K562 (cell line): ENCODE data around the gene MFAP1. TPM values are rescaled to one million over a fixed set of nuclear protein-coding genes. Genes with fewer than 3 reads are reported as not detected.

Experiments
- ATF7 ChIP-seq: fragments of 450-650 bp; IDR thresholded peaks from 2 replicates; pipeline ENCODE4 v1.7.1; 2014; ENCODE audit warnings: mild to moderate bottlenecking, moderate library complexity
- CBX5 ChIP-seq: IDR thresholded peaks from 2 replicates; pipeline ENCODE4 v1.6.1; 2014; ENCODE audit warnings: low read depth, borderline replicate concordance
- DEAF1 ChIP-seq: fragments of 450-650 bp; formaldehyde crosslinking; IDR thresholded peaks from 2 replicates; pipeline ENCODE4 v1.4.0; 2020; ENCODE audit warnings: mild to moderate bottlenecking, moderate library complexity
- ILF3 ChIP-seq: fragments of 450-650 bp; IDR thresholded peaks from 2 replicates; pipeline ENCODE4 v1.6.1; 2018; ENCODE audit warnings: antibody characterized with exemption, mild to moderate bottlenecking, moderate library complexity, borderline replicate concordance
- LARP7 ChIP-seq: fragments of 450-650 bp; IDR thresholded peaks from 2 replicates; pipeline ENCODE4 v1.6.1; 2016
- NCOA1 ChIP-seq: fragments of 450-650 bp; IDR thresholded peaks from 2 replicates; pipeline ENCODE4 v1.6.1; 2016; ENCODE audit warnings: low read depth
- RREB1 ChIP-seq: fragments of 250-450 bp; sonication (Bioruptor Pico); IDR thresholded peaks from 2 replicates; pipeline ENCODE4 v1.4.0; 2020
- ZFP36 ChIP-seq: fragments of 150-350 bp; IDR thresholded peaks from 2 replicates; pipeline ENCODE4 v1.6.1; 2018; ENCODE audit warnings: low read length, low read depth; ENCODE audit not compliant: partially characterized antibody
- ZNF445 ChIP-seq: fragments of 250-450 bp; sonication (Bioruptor Pico); IDR thresholded peaks from 2 replicates; pipeline ENCODE4 v1.4.0; 2020; ENCODE audit warnings: low read depth, mild to moderate bottlenecking, moderate library complexity
- ZNF518B ChIP-seq: fragments of 250-450 bp; sonication (Bioruptor Pico); IDR thresholded peaks from 2 replicates; pipeline ENCODE4 v1.5.0; 2021; ENCODE audit warnings: mild to moderate bottlenecking, moderate library complexity
- ZNF695 ChIP-seq: fragments of 450-650 bp; formaldehyde crosslinking; IDR thresholded peaks from 2 replicates; pipeline ENCODE4 v1.4.0; 2020; ENCODE audit warnings: mild to moderate bottlenecking, moderate library complexity
- polyA plus RNA-seq, 8 experiments: library from polyadenylated mRNA; depleted of rRNA in 4 of 8; stranded (reverse) in 5 of 8; unstranded in 3 of 8; fragments of >200 nt; fragmentation: Nextera tagmentation in 2 of 8; fragmentation: Illumina TruSeq in 1 of 8; extraction: Ambion mirVana in 2 of 8; extraction: Trizol in 1 of 8; gene quantifications; 2 replicates each; pipeline versions ENCODE4 v1.2.1 to v1.2.3, GENCODE V29; 2011 to 2014; ENCODE audit warnings: inconsistent platforms in 1 of 8, missing spikeins in 1 of 8
- total RNA-seq, 7 experiments: library from RNA; depleted of rRNA in 6 of 7; stranded (reverse); fragments of >200 nt in 6 of 7; fragmentation: Illumina TruSeq in 2 of 7; extraction: Trizol in 2 of 7; gene quantifications; 2 replicates each; pipeline versions ENCODE4 v1.2.1 to v1.2.3, GENCODE V29; 2011 to 2021; ENCODE audit warnings: low replicate concordance in 1 of 7
- TF ChIP-seq, protein P1 (sequence below): fragments of 250-450 bp; sonication (Bioruptor Pico); IDR thresholded peaks from 2 replicates; pipeline ENCODE4 v1.8.0; 2021; ENCODE audit warnings: borderline replicate concordance, mild to moderate bottlenecking, moderate library complexity; ENCODE audit not compliant: poor library complexity, severe bottlenecking

MFAP1 gene
- total and polyA plus RNA-seq, 9 of the 15 experiments (the other 6 are each of a cell fraction or from before 2014, with no cell fraction given) = 34.9 to 64.1 (median 48.2) TPM

DNA sequence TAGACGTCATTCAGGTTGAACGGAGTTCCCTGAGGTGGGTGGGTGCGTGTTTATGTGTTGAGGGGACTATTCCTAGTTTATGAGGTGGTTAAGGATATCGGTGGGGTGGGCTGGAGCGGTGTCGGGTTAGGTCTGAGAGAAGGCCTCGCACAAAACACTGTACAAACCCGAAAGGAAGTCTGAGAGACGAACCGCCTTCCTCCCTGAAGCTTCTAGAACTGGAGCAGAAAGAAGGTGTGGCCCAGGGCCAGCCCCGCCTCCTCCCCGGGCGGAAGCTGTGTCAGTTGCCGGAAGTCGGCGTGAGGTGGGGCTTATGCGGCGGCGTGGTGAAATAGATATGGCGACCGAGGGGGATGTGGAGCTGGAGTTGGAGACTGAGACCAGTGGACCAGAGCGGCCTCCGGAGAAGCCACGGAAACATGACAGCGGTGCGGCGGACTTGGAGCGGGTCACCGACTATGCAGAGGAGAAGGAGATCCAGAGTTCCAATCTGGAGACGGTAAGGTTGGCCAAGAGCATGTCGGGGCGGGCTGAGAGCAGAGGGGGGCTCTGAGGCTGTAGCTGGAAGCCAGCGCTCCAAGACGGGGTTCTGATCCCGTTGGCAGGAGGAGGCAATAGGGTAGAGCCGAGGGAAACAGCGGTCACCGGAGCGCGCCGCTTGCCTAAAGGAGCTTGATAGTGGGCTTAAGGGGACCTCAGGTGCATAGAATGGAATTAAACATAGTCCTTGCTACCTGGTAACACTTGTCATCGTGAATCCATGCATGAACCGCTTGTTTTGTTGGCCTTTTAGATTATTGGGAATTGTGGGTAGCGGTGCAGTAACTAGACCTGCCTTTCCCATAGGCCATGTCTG, 24.0 kb downstream of the MFAP1 start, which contains the start of gene HYPK (continued):
- TF ChIP-seq RREB1 (CRISPR knock-in tag) (no peak; the same call in 1 of the 2 replicates), NCOA1 (no peak), CBX5 (no peak), ZFP36 (no peak), ZNF445 (no peak), DEAF1 (CRISPR knock-in tag) (no peak), ZNF695 (CRISPR knock-in tag) (no peak), ILF3 (peak; percentile 57; the same call in 1 of the 2 replicates), LARP7 (peak; percentile 75; the same call in 1 of the 2 replicates), ATF7 (peak; percentile 57), ZNF518B (CRISPR knock-in tag) (no peak)
- TF ChIP-seq, protein P1, sequence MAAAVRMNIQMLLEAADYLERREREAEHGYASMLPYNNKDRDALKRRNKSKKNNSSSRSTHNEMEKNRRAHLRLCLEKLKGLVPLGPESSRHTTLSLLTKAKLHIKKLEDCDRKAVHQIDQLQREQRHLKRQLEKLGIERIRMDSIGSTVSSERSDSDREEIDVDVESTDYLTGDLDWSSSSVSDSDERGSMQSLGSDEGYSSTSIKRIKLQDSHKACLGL (CRISPR knock-in tag) = no peak
